Frontal cortex (tissue), 4 donors: ENCODE data around the gene RBX1. TPM values are rescaled to one million over a fixed set of nuclear protein-coding genes. Genes with fewer than 3 reads are reported as not detected.
"Not testable (repeated sequence)": the region's sequence is repeated elsewhere in the genome, so short reads cannot be mapped to it uniquely, and the experiment has no call there.

Experiments used
- DNase-seq, 2 donors: peaks; one replicate each; pipeline ENCODE4 v3.0.0; 2012; ENCODE audit warnings: low spot score in 2 of 2
- FAIRE-seq: peaks from 2 replicates; lab custom pipeline; 2012; peaks lifted over from hg19 to GRCh38; lab: Jason Lieb, UNC
- total RNA-seq: library from RNA; depleted of rRNA; stranded (reverse); fragments of >200 nt; gene quantifications from one replicate; pipeline ENCODE4 v1.2.3, GENCODE V29; 2014
- donor health status: control.
- donor health status: control.
- donor health status: control.

RBX1 gene
- total RNA-seq, 1 donor from 2014 or later = 96.2 TPM

DNA sequence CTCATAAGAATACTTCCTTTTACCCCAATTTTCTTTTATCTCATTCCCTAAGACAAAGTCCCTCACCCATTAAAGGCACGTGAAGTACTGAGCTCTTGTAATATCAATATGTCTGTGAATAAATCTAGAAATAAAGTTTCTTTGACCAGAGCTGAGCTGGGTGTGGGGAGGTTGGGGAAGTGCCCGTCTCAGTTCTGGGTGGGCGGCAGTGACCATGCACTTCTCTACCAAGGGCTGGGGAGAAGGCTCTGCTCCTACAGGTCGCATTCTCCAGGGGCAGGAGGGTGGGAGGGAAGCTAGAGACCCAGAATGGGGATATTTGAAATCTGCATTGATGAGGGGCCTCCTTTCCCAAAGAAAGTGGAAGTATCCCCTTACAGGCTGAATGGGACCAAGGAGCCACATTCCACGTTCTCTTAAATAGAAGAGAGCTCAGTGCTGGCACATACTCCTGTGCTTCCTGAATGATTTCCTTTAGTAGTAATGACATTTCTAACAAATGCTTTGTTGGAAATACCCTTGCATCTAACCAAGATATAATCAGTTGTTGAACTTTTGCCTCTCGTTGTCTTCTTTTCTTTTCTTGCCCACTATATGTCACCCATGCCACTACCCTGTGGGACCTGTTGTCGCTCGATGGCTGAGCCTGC is 16.1 kb downstream of the RBX1 start:
- no peak for FAIRE-seq
- DNase-seq = no peak

DNA sequence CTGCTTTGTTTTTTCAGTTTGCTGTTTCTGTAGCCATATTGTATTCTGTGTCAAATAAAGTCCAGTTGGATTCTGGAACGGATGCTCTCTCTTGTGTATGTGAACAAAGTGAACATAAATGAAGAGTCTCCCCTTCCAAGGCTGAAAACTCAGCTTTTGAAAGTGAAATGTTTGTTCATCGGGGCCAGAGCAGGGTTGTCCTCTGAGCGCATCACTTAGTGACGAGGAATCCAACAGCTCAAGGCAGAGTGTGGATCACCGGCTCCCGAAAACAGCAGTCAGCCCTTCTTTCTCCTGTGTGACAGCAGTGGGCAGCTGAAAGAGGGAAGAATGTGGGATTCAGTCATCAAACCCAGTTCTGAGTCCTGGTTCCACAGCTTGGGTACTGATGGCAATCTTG is 21.4 kb downstream of the RBX1 start:
- no peak for DNase-seq
- no peak for FAIRE-seq

DNA sequence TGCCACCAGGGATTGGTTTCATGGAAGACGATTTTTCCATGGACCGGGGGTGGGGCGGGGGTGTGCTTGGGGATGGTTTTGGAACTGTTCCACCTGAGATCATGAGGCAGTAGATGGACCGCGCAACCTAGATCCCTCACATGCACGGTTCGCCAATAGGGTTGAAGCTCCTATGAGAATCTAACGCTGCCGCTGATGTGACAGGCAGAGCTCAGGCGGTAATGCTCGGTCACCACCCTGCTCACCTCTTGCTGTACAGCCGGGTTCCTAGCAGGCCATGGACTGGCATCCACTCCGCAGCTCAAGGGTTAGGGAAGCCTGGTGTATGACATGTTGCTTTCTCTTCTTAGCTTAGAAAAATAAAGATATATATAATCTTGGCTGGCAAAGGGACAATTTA is 22.0 kb downstream of the RBX1 start:
- DNase-seq (no peak), FAIRE-seq (no peak)

DNA sequence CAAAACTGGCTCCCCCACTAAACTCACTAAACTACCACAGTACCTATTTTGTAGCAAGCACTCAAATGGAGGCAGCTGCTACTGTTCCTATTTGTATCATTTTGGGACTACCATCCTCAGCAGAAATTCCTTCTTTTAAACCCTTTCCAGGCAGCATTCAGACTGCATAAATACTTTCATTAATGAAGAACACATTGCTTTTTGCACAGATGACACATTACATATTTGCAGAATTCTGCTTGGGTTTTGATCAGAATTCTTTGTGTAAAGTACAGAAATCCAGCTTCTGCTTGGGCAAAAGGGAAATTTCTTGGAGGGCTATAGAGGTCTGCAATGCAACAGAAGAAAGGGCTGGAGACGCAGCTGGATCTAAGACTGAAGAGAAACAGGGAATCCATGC is 24.2 kb downstream of the RBX1 start:
- FAIRE-seq = no peak

DNA sequence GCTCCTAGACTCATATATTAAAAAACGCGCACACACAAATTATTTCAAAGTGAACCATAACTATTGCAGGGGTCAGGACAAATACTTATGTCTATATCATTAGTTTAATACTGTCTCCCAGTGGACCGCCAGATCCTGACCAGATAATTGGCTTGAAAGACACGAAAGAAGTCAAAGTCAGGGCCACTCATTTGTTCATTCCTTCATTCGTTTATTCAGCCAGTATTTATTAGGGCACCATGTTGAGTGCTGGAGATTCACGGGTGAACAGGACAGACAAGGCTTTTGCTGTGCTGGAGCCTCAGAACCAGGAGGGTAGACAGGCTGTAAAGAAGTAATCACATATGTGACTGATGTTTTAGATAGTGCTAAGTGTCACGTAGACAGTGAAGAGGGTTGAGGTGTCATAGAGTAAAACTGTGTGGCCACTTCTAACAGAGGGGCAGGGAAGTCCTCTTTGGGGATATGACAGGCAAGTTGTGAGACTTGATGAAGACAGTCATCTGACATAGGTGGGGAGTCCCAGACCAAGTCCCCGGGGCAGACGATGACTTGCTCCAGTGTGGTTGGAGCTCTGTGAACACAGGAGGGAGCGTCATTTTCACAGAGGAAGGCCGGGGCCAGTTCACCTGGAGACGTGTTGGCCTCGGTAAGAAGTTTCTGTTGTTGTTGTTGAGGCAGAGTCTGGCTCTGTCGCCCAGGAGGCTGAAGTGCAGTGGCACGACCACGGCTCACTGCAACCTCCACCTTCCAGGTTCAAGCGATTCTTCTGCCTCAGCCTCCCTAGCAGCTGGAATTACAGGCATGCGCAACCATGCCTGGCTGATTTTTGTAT is 25.9 kb downstream of the RBX1 start:
- FAIRE-seq (no peak), DNase-seq (no peak)

More for the DNA sequence above, 24.2 kb downstream of the RBX1 start:
- DNase-seq = no peak

DNA sequence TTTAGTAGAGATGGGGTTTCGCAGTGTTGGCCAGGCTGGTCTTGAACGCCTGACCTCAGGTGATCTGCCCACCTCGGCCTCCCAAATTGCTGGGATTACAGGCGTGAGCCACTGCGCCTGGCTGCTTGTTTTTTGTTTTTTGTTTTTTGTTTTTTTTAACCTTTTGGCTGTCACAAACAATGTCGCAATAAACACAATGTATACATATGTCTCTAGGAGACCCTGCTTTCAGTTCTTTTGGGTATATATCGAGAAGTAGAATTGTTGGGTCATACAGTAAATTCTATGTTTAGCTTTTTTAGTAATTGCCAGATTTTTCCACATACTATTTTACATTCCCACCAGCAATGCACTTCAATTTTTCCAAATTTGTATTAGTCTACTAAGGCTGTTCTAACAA is 28.0 kb downstream of the RBX1 start:
- DNase-seq = no peak
- FAIRE-seq = no peak

DNA sequence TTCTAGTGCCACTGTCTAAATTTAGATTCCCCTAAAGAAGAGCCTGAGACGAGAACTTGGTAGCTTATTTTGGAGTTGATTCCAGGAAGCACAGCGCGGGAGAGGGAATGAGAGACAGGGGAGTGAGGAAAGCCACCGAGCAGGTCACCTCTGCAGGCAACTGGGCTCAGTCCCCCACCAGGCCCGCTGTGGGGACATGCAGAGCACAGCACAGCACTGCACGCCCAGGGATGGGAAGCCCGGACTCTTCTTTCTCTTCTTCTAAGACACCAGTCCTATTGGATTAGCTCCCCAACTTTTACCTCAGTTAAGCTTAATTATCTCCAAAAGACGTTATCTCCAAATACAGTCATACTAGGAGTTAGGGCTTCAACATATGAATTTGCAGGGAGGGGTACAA is 28.7 kb downstream of the RBX1 start:
- FAIRE-seq = no peak
- DNase-seq = no peak

DNA sequence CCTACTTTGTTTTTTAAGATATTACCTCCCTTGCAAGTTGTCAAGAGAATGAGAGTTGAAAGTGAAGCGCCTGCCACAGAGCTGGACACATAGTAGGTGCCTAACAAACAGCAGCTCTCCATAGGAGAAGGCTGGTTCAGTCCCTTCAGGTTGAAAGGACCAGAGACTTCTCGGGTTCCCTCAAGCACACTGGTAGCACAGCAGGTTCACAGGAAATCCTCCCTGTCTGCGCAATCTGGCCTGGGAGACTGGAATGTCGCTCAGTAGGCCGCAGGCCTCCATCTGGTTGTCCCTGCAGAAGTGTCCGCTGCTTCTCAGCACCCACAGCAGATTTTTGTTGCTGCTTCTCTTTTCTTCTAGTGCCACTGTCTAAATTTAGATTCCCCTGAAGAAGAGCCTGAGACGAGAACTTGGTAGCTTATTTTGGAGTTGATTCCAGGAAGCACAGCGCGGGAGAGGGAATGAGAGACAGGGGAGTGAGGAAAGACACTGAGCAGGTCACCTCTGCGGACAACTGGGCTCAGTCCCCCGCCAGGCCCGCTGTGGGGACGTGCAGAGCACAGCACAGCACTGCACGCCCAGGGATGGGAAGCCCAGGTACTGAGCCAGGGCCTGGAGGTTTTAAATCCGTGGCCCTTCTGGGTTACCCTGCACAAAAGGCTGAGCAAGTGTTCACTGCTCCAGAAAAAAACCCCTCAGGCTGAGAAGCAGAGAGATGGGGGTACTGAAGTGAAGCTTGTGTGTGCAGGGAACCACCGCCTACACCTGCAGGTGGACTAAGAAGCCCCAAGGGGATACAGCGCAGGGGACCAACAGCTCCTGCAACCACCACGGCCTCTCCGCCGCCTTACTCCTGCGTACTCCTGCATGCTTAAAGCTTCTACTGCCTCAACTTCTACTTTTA is 31.6 kb downstream of the RBX1 start:
- DNase-seq (no peak), FAIRE-seq (no peak)

DNA sequence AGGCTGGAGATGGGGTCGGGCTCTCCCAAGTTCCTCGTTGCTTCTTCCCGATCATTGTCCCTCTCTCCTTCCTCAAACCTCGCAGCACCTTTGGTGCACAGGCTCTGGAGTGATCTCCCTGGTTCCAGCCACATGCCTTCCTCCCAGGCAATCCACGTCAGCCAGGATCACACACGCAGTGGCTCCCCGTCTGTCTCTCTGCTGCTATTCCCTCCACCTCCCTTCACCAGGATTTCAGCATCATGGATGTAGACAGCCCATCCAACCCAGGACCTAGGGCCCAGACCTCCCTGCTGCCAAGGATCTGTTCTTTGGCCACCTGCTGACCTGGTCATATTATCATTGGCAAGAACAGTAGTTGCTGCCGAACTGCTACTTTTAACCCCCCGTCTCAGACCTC is 40.1 kb downstream of the RBX1 start:
- FAIRE-seq = no peak

DNA sequence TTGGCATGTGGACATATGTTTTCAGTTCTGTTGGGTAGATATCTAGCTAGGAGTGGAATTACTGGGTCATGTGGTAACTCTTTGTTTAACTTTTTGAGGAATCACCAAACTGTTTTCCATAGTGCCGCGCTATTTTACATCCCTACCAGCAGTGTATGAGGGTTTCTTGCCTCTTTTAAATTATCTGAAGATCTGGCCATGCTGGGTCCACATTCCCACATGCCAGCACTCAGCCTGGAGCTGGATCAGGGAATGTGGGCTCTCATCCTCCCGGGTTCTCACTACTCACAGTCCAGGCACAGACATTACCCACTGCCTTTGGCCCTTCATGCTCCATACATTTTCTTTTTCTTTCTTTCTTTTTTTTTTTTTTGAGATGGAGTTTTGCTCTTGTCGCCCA is 44.6 kb downstream of the RBX1 start:
- FAIRE-seq = no peak
- no peak for DNase-seq

More for the DNA sequence above, 40.1 kb downstream of the RBX1 start:
- no peak for DNase-seq

DNA sequence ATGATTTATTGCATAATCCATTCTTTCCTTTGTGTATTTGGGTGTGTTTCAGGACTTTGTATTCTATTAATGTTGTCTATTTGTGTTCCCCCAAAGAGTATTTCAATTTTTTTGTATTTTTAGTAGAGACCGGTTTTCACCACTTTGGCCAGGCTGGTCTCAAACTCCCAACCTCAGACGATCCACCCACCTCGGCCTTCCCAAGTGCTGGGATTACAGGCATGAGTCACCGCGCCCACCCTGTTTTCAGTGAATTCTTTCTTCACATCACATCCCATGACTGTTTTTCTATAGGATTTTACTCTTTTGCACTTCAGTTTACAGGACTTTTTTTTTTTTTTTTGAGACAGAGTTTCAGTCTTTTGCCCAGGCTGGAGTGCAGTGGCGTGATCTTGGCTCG is 46.3 kb downstream of the RBX1 start:
- no peak for DNase-seq
- FAIRE-seq = no peak

DNA sequence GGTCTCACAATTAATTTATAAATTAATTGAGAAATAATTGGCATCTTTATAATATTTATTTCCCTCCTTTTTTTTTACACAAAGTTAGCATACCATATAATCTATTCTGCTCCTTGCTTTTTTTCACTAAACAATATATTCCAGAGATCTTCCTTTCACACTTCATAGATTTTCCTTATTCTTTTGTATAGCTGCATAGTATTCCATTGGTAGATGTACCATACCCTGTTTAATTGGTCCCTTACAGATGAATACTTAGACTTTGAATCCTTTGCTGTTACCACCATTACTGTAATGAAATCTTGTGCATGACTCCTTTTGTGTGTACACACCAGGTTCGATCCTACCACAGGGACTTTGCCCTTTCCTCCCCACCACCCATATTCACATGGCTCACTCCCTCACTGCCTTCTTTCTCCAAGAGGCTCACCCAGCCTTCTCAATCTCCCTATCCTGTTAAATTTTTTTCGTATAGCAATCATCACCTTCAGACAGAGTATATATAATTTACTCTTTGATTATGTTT is 48.9 kb downstream of the RBX1 start:
- no peak for DNase-seq
- FAIRE-seq = no peak

DNA sequence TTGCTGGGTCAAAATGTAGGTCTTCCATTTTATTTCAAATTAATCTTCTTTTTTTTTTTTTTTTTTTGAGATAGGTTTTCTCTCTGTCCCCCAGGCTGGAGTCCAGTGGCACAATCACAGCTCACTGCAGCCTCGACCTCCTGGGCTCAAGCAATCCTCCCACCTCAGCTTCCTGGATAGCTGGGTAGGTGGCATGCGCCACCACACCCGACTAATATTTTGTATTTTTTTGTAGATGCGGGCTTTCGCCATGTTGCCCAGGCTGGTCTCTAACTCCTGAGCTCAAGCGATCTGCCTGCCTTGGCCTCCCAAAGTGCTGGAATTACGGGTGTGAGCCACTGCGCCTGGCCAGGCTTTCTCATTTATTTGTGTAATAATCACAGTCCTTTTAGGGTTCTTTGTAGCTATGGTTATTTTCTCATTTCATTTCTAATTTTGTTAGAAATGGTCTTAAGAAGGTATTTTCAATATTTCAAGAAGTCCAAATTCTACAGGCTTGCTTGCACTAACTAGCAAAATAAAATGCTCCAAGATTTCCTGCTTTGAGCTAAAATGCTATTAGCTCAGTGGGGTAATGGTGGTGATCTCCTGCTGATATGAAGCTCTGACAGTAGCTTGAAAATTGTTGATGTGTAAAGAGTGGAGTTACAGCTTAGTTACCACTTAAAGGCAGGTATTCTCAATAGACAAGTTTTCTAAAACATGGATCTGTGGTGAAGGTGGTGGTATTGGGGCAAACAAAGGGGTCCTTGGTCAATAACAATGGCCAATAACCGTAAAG is 50.0 kb downstream of the RBX1 start:
- FAIRE-seq = no peak
- DNase-seq = no peak

DNA sequence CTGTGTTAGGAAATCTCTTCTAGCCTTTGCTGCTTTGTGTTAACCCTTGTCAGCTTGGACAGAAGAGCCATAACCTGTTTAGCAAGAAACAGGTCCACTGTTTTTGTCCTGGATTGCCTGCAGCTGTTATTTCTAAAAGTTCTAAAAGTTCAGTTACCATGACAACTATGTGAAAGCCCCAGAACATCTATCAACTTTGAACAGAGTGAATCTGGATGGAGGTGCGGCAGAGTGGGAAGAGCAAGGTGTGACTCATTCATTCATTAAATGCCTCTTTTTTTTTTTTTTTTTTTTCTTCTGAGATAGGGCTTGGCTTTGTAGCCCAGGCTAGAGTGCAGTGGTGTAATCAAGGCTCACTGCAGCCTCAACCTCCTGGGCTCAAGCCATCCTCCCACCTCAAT is 50.5 kb downstream of the RBX1 start:
- DNase-seq = no peak
- no peak for FAIRE-seq

DNA sequence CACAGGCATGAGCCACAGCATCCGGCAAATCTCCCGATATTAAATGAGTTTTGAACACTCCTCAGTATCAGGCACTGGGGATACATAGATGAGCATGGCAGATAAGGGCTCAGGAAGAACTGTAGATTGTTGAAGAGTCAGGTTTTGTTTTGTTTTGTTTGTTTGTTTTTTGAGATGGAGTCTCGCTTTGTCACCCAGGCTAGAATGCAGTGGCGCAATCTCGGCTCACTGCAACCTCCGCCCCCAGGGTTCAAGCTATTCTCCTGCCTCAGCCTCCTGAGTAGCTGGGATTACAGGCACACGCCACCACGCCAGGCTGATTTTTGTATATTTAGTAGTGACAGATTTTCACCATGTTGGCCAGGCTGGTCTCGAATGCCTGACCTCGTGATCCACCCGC is 51.2 kb downstream of the RBX1 start:
- FAIRE-seq, DNase-seq: not testable (repeated sequence)

DNA sequence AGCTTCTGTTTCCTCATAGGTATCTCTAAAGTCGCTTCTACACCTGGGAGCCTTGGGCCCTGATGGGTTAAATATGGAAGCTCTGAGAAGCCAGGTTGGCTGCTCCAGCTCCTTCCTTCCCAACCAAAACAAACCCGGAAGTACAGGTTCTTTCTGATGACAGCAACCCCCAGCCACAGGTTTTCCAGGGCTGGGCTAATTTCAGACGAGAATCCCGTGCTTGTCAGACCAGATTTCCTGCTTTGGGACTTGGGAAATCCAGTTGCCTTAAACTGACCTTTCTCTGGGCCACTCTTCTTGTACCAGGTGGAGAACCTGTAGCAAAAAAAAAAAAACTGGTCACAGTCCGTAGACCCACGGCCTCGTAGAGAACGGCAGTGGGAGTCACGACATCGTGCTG is 51.9 kb downstream of the RBX1 start:
- DNase-seq = no peak
- no peak for FAIRE-seq

DNA sequence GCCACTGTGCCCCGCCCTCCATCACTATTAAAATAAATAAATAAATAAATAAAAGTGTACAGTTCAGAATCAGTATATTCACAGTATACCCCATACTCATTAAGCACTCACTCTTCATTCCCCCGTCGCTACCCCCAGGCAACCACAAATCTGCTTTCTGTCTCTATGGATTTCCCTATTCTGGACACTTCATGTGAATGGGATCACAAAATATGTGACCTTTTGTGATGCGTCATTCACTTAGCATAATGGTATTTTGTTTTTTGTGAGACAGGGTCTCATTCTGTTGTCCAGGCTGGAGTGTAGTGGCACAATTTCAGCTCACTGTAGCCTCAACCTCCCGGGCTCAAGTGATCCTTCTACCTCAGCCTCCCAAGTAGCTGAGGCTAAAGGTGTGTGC is 52.8 kb downstream of the RBX1 start:
- DNase-seq (no peak), FAIRE-seq (no peak)

DNA sequence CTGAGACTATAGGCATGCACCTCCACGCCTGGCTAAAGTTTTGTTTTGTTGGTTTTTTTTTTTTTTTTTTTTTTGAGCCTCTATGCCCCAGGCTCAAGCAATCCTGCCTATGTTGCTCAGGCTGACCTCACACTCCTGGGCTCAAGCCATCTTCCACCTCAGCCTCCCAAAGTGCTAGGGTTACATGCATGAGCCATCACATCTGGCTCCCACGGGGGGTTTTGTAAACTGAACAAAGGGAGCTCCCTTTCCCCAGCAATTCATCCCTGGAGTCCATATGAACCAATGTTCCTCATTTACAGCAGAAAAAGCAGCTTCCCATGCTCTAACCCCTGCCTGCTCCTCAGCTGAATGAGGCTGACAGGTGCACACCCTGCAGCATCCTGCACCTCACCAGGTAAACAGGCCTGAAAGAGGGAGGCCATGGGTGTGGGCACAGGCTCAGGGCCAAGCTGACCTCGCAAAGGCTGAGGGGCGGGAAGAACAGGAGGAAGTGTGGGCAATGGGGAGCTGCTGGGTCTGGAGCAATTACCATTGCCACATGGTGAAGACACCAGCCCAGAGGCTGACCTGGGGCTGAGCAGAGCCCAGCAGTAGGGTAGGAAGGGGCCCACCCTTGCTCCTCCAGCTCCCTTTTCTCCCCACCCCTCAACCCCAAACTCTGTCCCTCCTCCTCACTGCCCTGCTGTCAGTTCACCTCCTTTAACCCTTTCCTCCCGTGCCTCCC is 58.2 kb downstream of the RBX1 start:
- FAIRE-seq (no peak), DNase-seq (no peak)

DNA sequence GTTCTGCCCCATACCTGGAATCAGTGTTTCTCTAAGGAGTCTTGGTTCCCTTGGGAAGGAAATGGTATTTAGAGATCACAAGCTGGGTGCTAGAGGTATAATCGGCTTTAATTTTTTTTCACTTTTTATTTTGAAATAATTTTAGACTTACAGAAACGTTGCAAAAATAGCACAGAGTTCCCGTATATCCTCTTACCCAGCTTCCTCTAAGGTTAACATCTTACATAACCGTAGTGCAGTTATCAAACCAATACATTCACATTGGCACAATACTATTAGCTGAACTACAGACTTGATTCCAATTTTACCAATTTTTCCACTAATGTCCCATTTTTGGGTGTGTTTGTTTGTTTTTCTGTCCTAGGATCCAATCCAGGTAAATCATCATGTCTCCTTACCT is 63.8 kb downstream of the RBX1 start:
- no peak for FAIRE-seq
- no peak for DNase-seq
